SK-N-SH treated with all-trans-retinoic acid at 6 μM for 48 hours (cell line): Measurements from ENCODE around the gene NPAS3.

ENCODE experiments used
- ATAC-seq: fragments of 200-7000 bp; cut with Tn5 transposase; 3 replicates; pipeline ENCODE4 v1.9.1; 2020; ENCODE audit warnings: mild to moderate bottlenecking, moderate library complexity
- BACH2 ChIP-seq: fragments of 250-450 bp; sonication (Bioruptor Pico); IDR thresholded peaks from 2 replicates; pipeline ENCODE4 v1.9.0; 2021; ENCODE audit warnings: mild to moderate bottlenecking, borderline replicate concordance
- CSDC2 ChIP-seq: fragments of 250-450 bp; sonication (Bioruptor Pico); IDR thresholded peaks from 2 replicates; pipeline ENCODE4 v1.5.0; 2020; ENCODE audit warnings: mild to moderate bottlenecking, moderate library complexity
- ISL1 ChIP-seq: fragments of 250-450 bp; sonication (Bioruptor Pico); IDR thresholded peaks from 2 replicates; pipeline ENCODE4 v2.1.2; 2022; ENCODE audit warnings: mild to moderate bottlenecking, moderate library complexity
- PATZ1 ChIP-seq: fragments of 250-450 bp; sonication (Bioruptor Pico); IDR thresholded peaks from 2 replicates; pipeline ENCODE4 v1.8.0; 2020; ENCODE audit warnings: mild to moderate bottlenecking, moderate library complexity, borderline replicate concordance
- POU6F1 ChIP-seq: fragments of 250-450 bp; sonication (Bioruptor Pico); IDR thresholded peaks from 2 replicates; pipeline ENCODE4 v1.8.0; 2021; ENCODE audit warnings: low read depth, mild to moderate bottlenecking, moderate library complexity, borderline replicate concordance
- PPARA ChIP-seq: fragments of 250-450 bp; sonication (Bioruptor Pico); IDR thresholded peaks from 2 replicates; pipeline ENCODE4 v1.5.0; 2020; ENCODE audit warnings: mild to moderate bottlenecking, borderline replicate concordance
- RARB ChIP-seq: fragments of 250-450 bp; sonication (Bioruptor Pico); IDR thresholded peaks from 2 replicates; pipeline ENCODE4 v1.8.0; 2021; ENCODE audit warnings: mild to moderate bottlenecking, moderate library complexity
- SNAI2 ChIP-seq: fragments of 250-450 bp; sonication (Bioruptor Pico); IDR thresholded peaks from 2 replicates; pipeline ENCODE4 v1.5.0; 2020; ENCODE audit warnings: mild to moderate bottlenecking, moderate library complexity
- TCF4 ChIP-seq: fragments of 250-450 bp; sonication (Bioruptor Pico); IDR thresholded peaks from 2 replicates; pipeline ENCODE4 v1.8.0; 2021; ENCODE audit warnings: mild to moderate bottlenecking, moderate library complexity, borderline replicate concordance
- TOX ChIP-seq: fragments of 250-450 bp; sonication (Bioruptor Pico); IDR thresholded peaks from 2 replicates; pipeline ENCODE4 v1.8.0; 2021; ENCODE audit warnings: mild to moderate bottlenecking, moderate library complexity, borderline replicate concordance
- ZC3H10 ChIP-seq: fragments of 250-450 bp; sonication (Bioruptor Pico); IDR thresholded peaks from 2 replicates; pipeline ENCODE4 v1.5.1; 2021; ENCODE audit warnings: mild to moderate bottlenecking, moderate library complexity
- ZFP3 ChIP-seq: fragments of 250-450 bp; sonication (Bioruptor Pico); IDR thresholded peaks from 2 replicates; pipeline ENCODE4 v1.5.0; 2020; ENCODE audit warnings: mild to moderate bottlenecking, moderate library complexity
- ZFP30 ChIP-seq: fragments of 450-650 bp; formaldehyde crosslinking; IDR thresholded peaks from 2 replicates; pipeline ENCODE4 v1.5.0; 2022; ENCODE audit warnings: mild to moderate bottlenecking, moderate library complexity
- ZNF8 ChIP-seq: fragments of 450-650 bp; formaldehyde crosslinking; IDR thresholded peaks from 2 replicates; pipeline ENCODE4 v1.5.0; 2020; ENCODE audit warnings: mild to moderate bottlenecking, moderate library complexity
- TF ChIP-seq, protein P1 (sequence below): fragments of 250-450 bp; sonication (Bioruptor Pico); IDR thresholded peaks from 2 replicates; pipeline ENCODE4 v1.5.1; 2020; ENCODE audit warnings: low read depth, mild to moderate bottlenecking, moderate library complexity
- TF ChIP-seq, protein P2 (sequence below): fragments of 250-450 bp; sonication (Bioruptor Pico); IDR thresholded peaks from 2 replicates; pipeline ENCODE4 v1.5.1; 2021; ENCODE audit warnings: mild to moderate bottlenecking, moderate library complexity

NPAS3 gene

GRCh38 chr14:33617154-33617553 is 678.5 kb downstream of the NPAS3 start:
- TF ChIP-seq ISL1 (CRISPR knock-in tag) (peak; percentile 97), ZFP30 (CRISPR knock-in tag) (no peak), ZFP3 (CRISPR knock-in tag) (0 out of 2 replicates have a peak, but pooled peaks have one; percentile 28), CSDC2 (CRISPR knock-in tag) (0 out of 2 replicates have a peak, but pooled peaks have one; percentile 54), SNAI2 (CRISPR knock-in tag) (0 out of 2 replicates have a peak, but pooled peaks have one; percentile 32), BACH2 (CRISPR knock-in tag) (no peak), PATZ1 (peak; percentile 86; the same call in 1 of the 2 replicates), TOX (peak; percentile 59; the same call in 1 of the 2 replicates), ZNF8 (CRISPR knock-in tag) (no peak)
- TF ChIP-seq, protein P1, sequence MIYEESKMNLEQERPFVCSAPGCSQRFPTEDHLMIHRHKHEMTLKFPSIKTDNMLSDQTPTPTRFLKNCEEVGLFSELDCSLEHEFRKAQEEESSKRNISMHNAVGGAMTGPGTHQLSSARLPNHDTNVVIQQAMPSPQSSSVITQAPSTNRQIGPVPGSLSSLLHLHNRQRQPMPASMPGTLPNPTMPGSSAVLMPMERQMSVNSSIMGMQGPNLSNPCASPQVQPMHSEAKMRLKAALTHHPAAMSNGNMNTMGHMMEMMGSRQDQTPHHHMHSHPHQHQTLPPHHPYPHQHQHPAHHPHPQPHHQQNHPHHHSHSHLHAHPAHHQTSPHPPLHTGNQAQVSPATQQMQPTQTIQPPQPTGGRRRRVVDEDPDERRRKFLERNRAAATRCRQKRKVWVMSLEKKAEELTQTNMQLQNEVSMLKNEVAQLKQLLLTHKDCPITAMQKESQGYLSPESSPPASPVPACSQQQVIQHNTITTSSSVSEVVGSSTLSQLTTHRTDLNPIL = 0 out of 2 replicates have a peak, but pooled peaks have one; percentile 25
- ATAC-seq = peak; percentile 87

DNA sequence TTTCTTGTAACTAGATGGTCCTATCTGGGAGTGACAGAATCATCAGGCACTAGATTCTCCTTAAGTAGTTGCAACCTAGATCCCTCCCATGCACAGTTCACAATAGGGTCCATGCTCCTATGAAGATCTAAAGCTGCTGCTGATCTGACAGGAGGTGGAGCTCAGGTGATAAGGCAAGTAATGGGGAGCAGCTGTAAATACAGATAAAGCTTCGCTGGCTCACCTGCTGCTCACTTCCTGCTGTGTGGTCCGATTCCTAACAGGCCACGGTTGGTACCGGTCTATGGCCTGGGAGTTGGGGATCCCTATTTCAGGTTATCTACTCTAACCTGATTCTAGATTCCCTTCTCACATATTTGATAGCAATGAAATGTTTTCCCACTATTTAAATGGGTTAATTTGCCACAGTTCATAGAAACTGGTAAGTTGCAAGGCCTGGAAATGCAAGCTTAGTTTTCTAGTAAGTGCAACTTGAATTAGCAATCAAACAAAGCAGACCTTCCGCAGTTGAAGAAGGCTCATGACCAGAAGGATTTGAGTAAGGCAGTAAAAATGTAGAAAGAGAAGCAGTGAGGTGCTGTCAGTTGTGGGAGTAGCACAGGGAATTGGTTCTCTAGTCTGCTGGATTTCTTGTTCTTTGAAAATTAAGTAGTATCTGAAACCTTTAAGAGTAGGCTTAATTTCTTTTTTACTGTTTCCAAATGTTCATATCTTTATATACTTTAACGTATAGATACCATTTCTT is 679.9 kb downstream of the NPAS3 start:
- TF ChIP-seq, protein P2, sequence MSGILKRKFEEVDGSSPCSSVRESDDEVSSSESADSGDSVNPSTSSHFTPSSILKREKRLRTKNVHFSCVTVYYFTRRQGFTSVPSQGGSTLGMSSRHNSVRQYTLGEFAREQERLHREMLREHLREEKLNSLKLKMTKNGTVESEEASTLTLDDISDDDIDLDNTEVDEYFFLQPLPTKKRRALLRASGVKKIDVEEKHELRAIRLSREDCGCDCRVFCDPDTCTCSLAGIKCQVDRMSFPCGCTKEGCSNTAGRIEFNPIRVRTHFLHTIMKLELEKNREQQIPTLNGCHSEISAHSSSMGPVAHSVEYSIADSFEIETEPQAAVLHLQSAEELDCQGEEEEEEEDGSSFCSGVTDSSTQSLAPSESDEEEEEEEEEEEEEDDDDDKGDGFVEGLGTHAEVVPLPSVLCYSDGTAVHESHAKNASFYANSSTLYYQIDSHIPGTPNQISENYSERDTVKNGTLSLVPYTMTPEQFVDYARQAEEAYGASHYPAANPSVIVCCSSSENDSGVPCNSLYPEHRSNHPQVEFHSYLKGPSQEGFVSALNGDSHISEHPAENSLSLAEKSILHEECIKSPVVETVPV (CRISPR knock-in tag) = no peak
- TF ChIP-seq PATZ1 (no peak), RARB (CRISPR knock-in tag) (no peak), ZFP3 (CRISPR knock-in tag) (no peak), ZC3H10 (no peak), SNAI2 (CRISPR knock-in tag) (no peak)

GRCh38 chr14:33622496-33622895 is 683.8 kb downstream of the NPAS3 start:
- TF ChIP-seq POU6F1 (CRISPR knock-in tag) (no peak), TCF4 (CRISPR knock-in tag) (no peak), RARB (CRISPR knock-in tag) (no peak), PPARA (CRISPR knock-in tag) (no peak), CSDC2 (CRISPR knock-in tag) (no peak), BACH2 (CRISPR knock-in tag) (no peak)
- TF ChIP-seq, protein P1 = no peak
- TF ChIP-seq, all 23 proteins: peak for 0
- ATAC-seq = no peak

More for the DNA sequence above, 679.9 kb downstream of the NPAS3 start:
- ATAC-seq = peak; percentile 13; the same call in 1 of the 3 replicates

DNA sequence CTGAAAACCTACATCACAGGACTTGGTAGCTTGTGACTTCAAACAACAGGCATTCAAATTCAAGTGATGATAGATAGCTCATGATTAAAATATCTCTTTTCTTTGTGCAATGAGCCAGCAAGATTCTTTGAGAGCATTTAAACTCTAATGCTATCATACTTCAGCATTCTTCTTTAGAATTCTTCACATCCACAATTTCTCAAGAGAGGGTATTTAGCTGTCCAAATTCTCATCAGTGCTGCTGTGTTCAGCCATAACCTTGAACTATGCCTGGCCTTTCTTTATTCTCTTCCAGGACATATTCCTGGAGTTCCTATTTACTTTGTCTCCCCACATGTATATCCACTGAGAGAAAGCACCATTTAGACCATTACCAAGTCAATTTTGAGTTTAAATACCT is 691.1 kb downstream of the NPAS3 start:
- peak; percentile 63 for ATAC-seq
- no peak for TF ChIP-seq ZNF8 (CRISPR knock-in tag)
- peak; percentile 51; the same call in 1 of the 2 replicates for TF ChIP-seq ISL1 (CRISPR knock-in tag)
- TF ChIP-seq, all 23 proteins: peak for 1
